H1 (cell line): ENCODE measurements around the gene TBC1D23. TPM values are rescaled to one million over a fixed set of nuclear protein-coding genes. Genes with fewer than 3 reads are reported as not detected.

ENCODE experiments used
- CTCF ChIA-PET: fragments of 300-600 bp; sonication (Branson Sonifier 250); formaldehyde crosslinking; loops from one replicate; lab custom pipeline; 2021; ENCODE audit not compliant: partially characterized antibody; lab: Charles Lee
- POLR2A ChIA-PET: fragments of 300-600 bp; sonication (Branson Sonifier 250); formaldehyde crosslinking; loops from one replicate; lab custom pipeline; 2021; ENCODE audit warnings: inconsistent platforms; ENCODE audit not compliant: partially characterized antibody; lab: Charles Lee
- DNase-seq, 2 experiments: peaks; one replicate each; pipeline versions ENCODE4 v3.0.0 to v3.0.0-alpha.2; 2010 to 2022; ENCODE audit warnings: low spot score in 2 of 2, low read depth in 1 of 2, mixed read lengths in 1 of 2
- FAIRE-seq: peaks from 2 replicates; lab custom pipeline; 2011; peaks lifted over from hg19 to GRCh38; lab: Jason Lieb, UNC
- H2AFZ ChIP-seq: 2 replicates; pipeline ENCODE4 v1.8.1; 2012; ENCODE audit warnings: low read length, inconsistent platforms
- H2AK5ac ChIP-seq: 2 replicates; pipeline ENCODE4 v1.6.1; 2013; ENCODE audit warnings: low read depth, low read length
- H2BK120ac ChIP-seq: replicated peaks from 2 replicates; pipeline ENCODE3; 2013; ENCODE audit warnings: low read depth, low read length, inconsistent platforms
- H2BK12ac ChIP-seq: 2 replicates; pipeline ENCODE4 v1.6.1; 2013; ENCODE audit warnings: low read depth, low read length
- H2BK15ac ChIP-seq: 2 replicates; pipeline ENCODE4 v1.6.1; 2013; ENCODE audit warnings: low read length
- H2BK20ac ChIP-seq: 2 replicates; pipeline ENCODE4 v1.6.1; 2013; ENCODE audit warnings: low read length
- H2BK5ac ChIP-seq: 2 replicates; pipeline ENCODE4 v1.6.1; 2013; ENCODE audit warnings: low read depth, low read length
- H3K14ac ChIP-seq: 2 replicates; pipeline ENCODE4 v1.6.1; 2013; ENCODE audit warnings: inconsistent platforms; ENCODE audit not compliant: insufficient read length
- H3K18ac ChIP-seq: 2 replicates; pipeline ENCODE4 v1.6.1; 2013; ENCODE audit warnings: low read length; ENCODE audit errors: extremely low read depth
- H3K23ac ChIP-seq: 2 replicates; pipeline ENCODE4 v1.6.1; 2013; ENCODE audit warnings: inconsistent platforms; ENCODE audit not compliant: insufficient read length
- H3K23me2 ChIP-seq: 2 replicates; pipeline ENCODE4 v1.6.1; 2013; ENCODE audit warnings: low read depth, low read length
- H3K27ac ChIP-seq: 2 replicates; pipeline ENCODE4 v1.6.1; 2011; ENCODE audit warnings: low read depth, low read length, inconsistent platforms
- H3K27me3 ChIP-seq, 4 experiments: replicated peaks in 1 of 4; 1 replicate in 1 of 4; 2 replicates in 3 of 4; pipeline versions ENCODE4 v1.6.1 to v1.8.1; 2011 to 2013; ENCODE audit warnings: low read length in 3 of 4, mild to moderate bottlenecking in 3 of 4, inconsistent platforms in 2 of 4, mixed read lengths in 2 of 4, moderate library complexity in 1 of 4; ENCODE audit not compliant: control insufficient read depth in 3 of 4, insufficient read depth in 3 of 4; ENCODE audit errors: extremely low read depth in 1 of 4
- H3K36me3 ChIP-seq, 4 experiments: 2 replicates each; pipeline versions ENCODE4 v1.6.1 to v1.8.1; 2011 to 2013; ENCODE audit warnings: mild to moderate bottlenecking in 4 of 4, low read length in 3 of 4, moderate library complexity in 2 of 4, control low read depth in 1 of 4, inconsistent platforms in 1 of 4; ENCODE audit not compliant: insufficient read depth in 4 of 4, control insufficient read depth in 2 of 4
- H3K4ac ChIP-seq: replicated peaks from 2 replicates; pipeline ENCODE3; 2013; ENCODE audit warnings: low read length, low read depth, mixed read lengths, inconsistent platforms; ENCODE audit not compliant: insufficient read length
- H3K4me1 ChIP-seq, 4 experiments: replicated peaks in 1 of 4; 1 replicate in 1 of 4; 2 replicates in 3 of 4; pipeline versions ENCODE4 v1.6.1 to v1.8.1; 2011 to 2013; ENCODE audit warnings: low read length in 3 of 4, inconsistent platforms in 2 of 4, mixed read lengths in 1 of 4; ENCODE audit not compliant: insufficient read depth in 4 of 4, control insufficient read depth in 3 of 4
- H3K4me2 ChIP-seq, 2 experiments: 2 replicates each; pipeline versions ENCODE4 v1.6.1 to v1.8.1; 2011 to 2013; ENCODE audit warnings: low read depth in 2 of 2, low read length in 2 of 2, control low read depth in 1 of 2, inconsistent platforms in 1 of 2, mild to moderate bottlenecking in 1 of 2; ENCODE audit not compliant: insufficient read depth in 1 of 2
- H3K4me3 ChIP-seq, 4 experiments: fragments of 200-600, 300-600 bp in 1 of 4; sonication (generic), shearing (Covaris generic), sonication (Bioruptor Twin) in 1 of 4; 2 replicates each; pipeline versions ENCODE4 v1.5.1 to v1.8.1; 2011 to 2016; ENCODE audit warnings: low read length in 4 of 4, low read depth in 3 of 4, control low read depth in 2 of 4, inconsistent platforms in 2 of 4, mild to moderate bottlenecking in 2 of 4, mixed read lengths in 1 of 4, moderate library complexity in 1 of 4; ENCODE audit not compliant: insufficient read depth in 2 of 4; ENCODE audit errors: extremely low read depth in 1 of 4
- H3K56ac ChIP-seq: replicated peaks from 2 replicates; pipeline ENCODE3; 2013; ENCODE audit warnings: low read depth, mild to moderate bottlenecking, mixed read lengths, low read length, inconsistent platforms; ENCODE audit not compliant: insufficient read length
- H3K79me1 ChIP-seq: 2 replicates; pipeline ENCODE4 v1.6.1; 2013; ENCODE audit warnings: low read depth, low read length, control low read depth
- H3K79me2 ChIP-seq, 2 experiments: 2 replicates each; pipeline versions ENCODE4 v1.6.1 to v1.8.1; 2012 to 2013; ENCODE audit warnings: low read length in 2 of 2, mild to moderate bottlenecking in 2 of 2, inconsistent platforms in 1 of 2; ENCODE audit not compliant: insufficient read depth in 2 of 2, control insufficient read depth in 1 of 2
- H3K9ac ChIP-seq, 4 experiments: replicated peaks in 1 of 4; 1 replicate in 1 of 4; 2 replicates in 3 of 4; pipeline versions ENCODE4 v1.6.1 to v1.8.1; 2011 to 2013; ENCODE audit warnings: low read depth in 3 of 4, low read length in 3 of 4, control low read depth in 2 of 4, mild to moderate bottlenecking in 2 of 4, moderate library complexity in 2 of 4, inconsistent platforms in 1 of 4; ENCODE audit errors: extremely low read depth in 1 of 4
- H3K9me3 ChIP-seq, 2 experiments: 2 replicates each; pipeline versions ENCODE4 v1.6.1 to v1.8.1; 2012 to 2013; ENCODE audit warnings: mild to moderate bottlenecking in 2 of 2, moderate library complexity in 2 of 2, control low read depth in 1 of 2, inconsistent platforms in 1 of 2, low read depth in 1 of 2, low read length in 1 of 2, mixed read lengths in 1 of 2; ENCODE audit not compliant: insufficient read depth in 2 of 2
- H4K20me1 ChIP-seq, 2 experiments: replicated peaks in 1 of 2; 2 replicates each; pipeline versions ENCODE3 to v1.8.1; 2011 to 2013; ENCODE audit warnings: inconsistent platforms in 2 of 2, low read length in 2 of 2, mild to moderate bottlenecking in 1 of 2; ENCODE audit not compliant: insufficient read depth in 2 of 2, control insufficient read depth in 1 of 2
- H4K5ac ChIP-seq: 2 replicates; pipeline ENCODE4 v1.6.1; 2013; ENCODE audit warnings: low read length, low read depth, mixed read lengths, inconsistent platforms; ENCODE audit not compliant: insufficient read length
- H4K8ac ChIP-seq: 2 replicates; pipeline ENCODE4 v1.8.0; 2013; ENCODE audit warnings: mild to moderate bottlenecking, moderate library complexity, low read length, inconsistent platforms; ENCODE audit not compliant: insufficient read depth; ENCODE audit errors: extremely low read depth
- H4K91ac ChIP-seq: replicated peaks from 2 replicates; pipeline ENCODE3; 2013; ENCODE audit warnings: low read length, mixed read lengths, inconsistent platforms; ENCODE audit not compliant: insufficient read length
- KDM1A ChIP-seq: fragments of 200-600, 300-600 bp; sonication (generic); IDR thresholded peaks from 2 replicates; pipeline ENCODE4 v1.7.1; 2016; ENCODE audit warnings: mild to moderate bottlenecking, low read length, borderline replicate concordance
- WGBS, 2 experiments: shearing (Covaris generic) in 1 of 2; methylation state at CpG; one replicate each; pipeline versions ENCODE4 v1.1.6 to v1.1.7; 2013 to 2015; ENCODE audit warnings: low lambda C conversion rate in 2 of 2, mixed read lengths in 2 of 2, inconsistent platforms in 1 of 2, low coverage in 1 of 2, missing lambda C conversion rate in 1 of 2; ENCODE audit not compliant: insufficient replicate concordance in 2 of 2, insufficient coverage in 1 of 2, insufficient read length in 1 of 2; ENCODE audit errors: extremely low coverage in 1 of 2, missing lambda C conversion rate in 1 of 2; 5-methylcytosine and 5-hydroxymethylcytosine counted together
- polyA plus RNA-seq, 7 experiments: library from polyadenylated mRNA; depleted of rRNA in 3 of 7; stranded (reverse) in 5 of 7; unstranded in 2 of 7; fragments of >200 nt in 5 of 7; fragments of 200-250 nt in 2 of 7; gene quantifications; 1 replicate in 5 of 7; 2 replicates in 1 of 7; 4 replicates in 1 of 7; pipeline versions ENCODE4 v1.2.1 to v1.2.3, GENCODE V29; 2011 to 2013; ENCODE audit warnings: missing spikeins in 2 of 7, mixed read lengths in 2 of 7
- total RNA-seq: library from RNA; stranded (reverse); fragmentation: NEBNext Ultra II Directional; extraction: Animal tissue kit (Norgen Biotek cat#: 25700); gene quantifications from 2 replicates; pipeline ENCODE4 v1.2.1, GENCODE V29; 2021

Gene TBC1D23
- total and polyA plus RNA-seq, 2 of the 8 experiments (the other 6 are each of a cell fraction or from before 2014, with no cell fraction given), result 6.4 to 29.3 TPM

- CTCF ChIA-PET, result no interaction called here
Observed at GRCh38 chr3:100216713-100217112, 44.1 kb upstream of the TBC1D23 start.

More at GRCh38 chr3:100216713-100217112, 44.1 kb upstream of the TBC1D23 start:
- Histone ChIP-seq H4K91ac (no peak overlapping the region), H3K27me3 (no peaks in the 10 kb centered on the region; a peak in 1 of 7 replicates), H3K79me2 (no peaks in the 10 kb centered on the region), H2BK120ac (no peak overlapping the region), H3K27ac (no peak overlapping the region), H3K9me3 (no peaks in the 10 kb centered on the region), H3K56ac (no peak overlapping the region), H3K36me3 (no peaks in the 10 kb centered on the region), H3K4me3 (no peak overlapping the region), H3K23me2 (no peaks in the 10 kb centered on the region; the same call in 1 of the 2 replicates), H3K9ac (no peak overlapping the region), H2BK15ac (no peak overlapping the region), H3K4ac (no peak overlapping the region), H3K4me2 (no peak overlapping the region), H3K18ac (no peak overlapping the region), H3K23ac (no peak overlapping the region), H3K79me1 (no peaks in the 10 kb centered on the region), H4K8ac (no peak overlapping the region), H4K5ac (no peak overlapping the region), H3K14ac (no peak overlapping the region), H2AFZ (no peak overlapping the region), H2BK5ac (no peak overlapping the region), H4K20me1 (no peaks in the 10 kb centered on the region), H2AK5ac (no peak overlapping the region), H2BK20ac (no peak overlapping the region), H3K4me1 (peaks cover 0 to 4% (median 1%) of the 10 kb centered on the region in 4 experiments; a peak in 1 of 7 replicates), H2BK12ac (no peak overlapping the region)
- FAIRE-seq (no peak), DNase-seq (no peak)
- 82% methylated on average over 1 of the region's 1 CpG; no CpG with 5 or more reads in 1 of the 2 experiments for WGBS, 2 experiments
- POLR2A ChIA-PET, result no interaction called here
- TF ChIP-seq KDM1A, result no peak
